Measurements from ENCODE around the gene PGC.

The PGC gene

DNA sequence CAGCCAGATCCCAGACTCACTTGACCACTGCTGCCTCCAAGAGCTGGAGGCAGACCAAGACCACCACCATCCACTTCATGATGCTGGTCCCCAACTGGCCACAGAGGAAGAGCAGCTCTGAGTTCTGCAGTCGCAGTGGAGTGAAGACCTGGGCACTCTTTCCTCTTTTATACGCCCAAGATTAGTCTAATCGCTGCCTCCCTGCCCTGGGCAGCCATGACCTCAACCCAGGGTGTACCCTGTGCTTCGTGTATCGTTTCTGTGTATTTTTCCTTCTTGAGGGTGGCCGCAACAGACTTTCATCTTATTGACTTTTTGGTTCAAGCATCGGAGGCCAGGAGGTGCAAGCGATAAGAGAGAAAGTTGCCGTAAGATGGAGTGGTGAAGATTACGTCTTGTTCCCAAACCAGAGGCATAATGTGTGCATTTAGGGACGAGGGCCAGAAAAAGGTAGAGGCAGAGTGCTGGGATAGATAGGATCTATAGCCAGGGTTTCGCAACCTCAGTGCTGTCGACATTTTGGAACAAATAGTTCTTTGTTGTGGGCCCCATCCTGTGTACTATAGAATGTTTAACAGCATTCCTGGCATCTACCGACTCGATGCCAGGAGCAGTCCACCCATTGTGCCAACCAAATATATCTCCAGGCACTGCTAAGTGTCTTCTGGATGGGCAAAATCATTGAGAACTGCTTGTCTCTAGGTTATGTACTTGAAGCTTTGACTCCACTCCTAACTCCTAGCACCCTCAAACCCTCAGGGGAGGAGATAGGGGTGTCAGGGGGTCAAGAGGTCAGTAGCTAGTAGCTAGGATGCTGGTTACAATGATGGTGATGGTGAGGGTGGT is at the start of gene PGC:
TSS of gene PGC (minus strand) at position 142 of the 846 bp plus-strand sequence. CDS start at position 79, 63 bp downstream.
- no peak for DNase-seq

DNA sequence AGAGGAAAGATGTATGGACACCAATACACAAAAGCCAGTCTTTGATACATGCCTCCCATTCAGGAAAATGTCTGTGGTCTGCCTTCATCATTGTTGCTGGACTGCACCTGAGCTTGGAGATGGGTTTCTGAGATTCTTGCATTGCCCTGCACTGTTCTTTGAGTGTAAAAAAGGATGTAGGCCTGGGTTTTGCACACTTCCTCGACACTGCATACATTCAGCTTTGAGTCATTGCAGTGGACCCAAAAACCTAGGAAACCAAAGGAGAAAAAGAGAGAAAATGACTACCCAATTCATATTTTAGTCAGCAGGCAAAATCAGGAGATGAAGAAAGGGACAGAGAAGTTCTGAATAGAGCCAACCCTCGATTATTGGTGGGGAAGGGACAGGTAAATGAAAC is 49.3 kb upstream of the PGC start:
- DNase-seq: no peak

GRCh38 chr6:41791984-41792383 is 44.8 kb upstream of the PGC start:
- no peak for DNase-seq

- DNase-seq: no peak
These were observed 44.1 kb upstream of the PGC start for GRCh38 chr6:41791305-41791704.

GRCh38 chr6:41790045-41790444 is 42.8 kb upstream of the PGC start:
- no peak for DNase-seq

- DNase-seq: no peak
These were observed 42.2 kb upstream of the PGC start for GRCh38 chr6:41789390-41789724.

- peak; percentile 96 for DNase-seq
These were observed 40.2 kb upstream of the PGC start, which contains the start of gene TOMM6 for GRCh38 chr6:41787219-41787917. Gene TOMM6 (plus strand): TSS chr6:41787694. CDS start chr6:41787698, 4 bp downstream.

- DNase-seq: peak; percentile 91
These were observed 39.4 kb upstream of the PGC start for GRCh38 chr6:41786451-41787218.

DNA sequence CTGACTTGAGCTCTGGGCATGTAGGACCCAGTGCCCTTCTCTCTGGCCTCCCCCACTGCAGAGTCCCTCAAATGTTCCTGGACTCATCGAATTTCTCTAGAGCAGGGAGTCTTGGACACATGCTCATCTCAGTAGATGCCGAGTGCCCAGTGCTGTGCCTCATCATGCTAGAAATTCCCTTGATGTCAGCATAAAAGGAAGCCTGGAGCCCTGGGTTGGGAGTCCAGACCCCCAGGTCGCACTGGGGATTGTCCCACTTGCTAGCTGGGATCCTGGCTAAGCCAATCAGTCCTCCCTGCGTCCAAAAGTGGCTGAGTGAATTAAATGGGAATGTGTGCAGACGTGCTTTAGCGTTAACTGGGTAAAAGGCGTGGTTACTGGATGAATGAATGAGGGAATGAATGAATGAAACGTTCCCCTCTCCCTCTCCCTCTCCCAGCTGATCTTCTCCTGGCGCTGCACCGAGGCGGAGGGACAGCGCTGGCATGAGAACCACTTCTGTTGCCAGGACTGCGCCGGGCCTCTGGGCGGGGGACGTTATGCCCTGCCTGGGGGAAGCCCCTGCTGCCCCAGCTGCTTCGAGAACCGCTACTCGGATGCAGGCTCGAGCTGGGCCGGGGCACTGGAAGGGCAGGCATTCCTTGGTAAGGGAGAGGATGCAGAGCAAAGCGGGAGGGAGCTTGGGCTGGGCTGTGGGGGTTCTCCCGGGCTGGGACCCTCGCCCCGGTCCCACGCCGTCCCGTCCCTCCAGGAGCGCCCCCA is 38.7 kb upstream of the PGC start:
- DNase-seq: peak; percentile 13

- no peak for DNase-seq
These were observed 38.1 kb upstream of the PGC start for GRCh38 chr6:41785254-41785653.

DNA sequence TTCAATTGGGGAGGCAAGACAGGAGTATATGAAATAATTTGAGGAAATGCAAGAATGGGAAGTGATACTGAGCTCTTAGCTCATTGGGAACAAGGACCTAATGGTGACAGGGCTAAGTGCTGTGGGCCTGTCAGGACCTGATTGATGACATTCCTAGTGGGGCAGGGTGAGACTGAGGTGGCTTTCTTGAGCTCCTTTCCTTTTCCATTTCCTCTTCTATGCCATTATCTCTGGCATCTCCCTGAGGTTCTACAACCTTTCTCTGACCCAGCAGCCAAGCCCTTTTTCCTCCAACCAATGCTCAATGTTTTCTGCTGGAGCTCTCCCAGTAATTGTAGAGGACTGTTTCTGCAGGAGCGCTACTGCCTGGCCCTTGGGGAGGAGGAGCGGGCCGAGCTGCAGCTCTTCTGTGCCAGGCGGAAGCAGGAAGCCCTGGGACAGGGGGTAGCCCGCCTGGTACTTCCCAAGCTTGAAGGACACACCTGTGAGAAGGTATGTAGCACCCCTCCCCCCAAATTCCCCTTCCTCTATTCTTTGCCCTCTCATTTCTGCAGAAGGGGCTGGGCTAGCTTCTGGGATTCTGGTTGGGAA is 37.5 kb upstream of the PGC start:
- no peak for DNase-seq

GRCh38 chr6:41783106-41783780 is 36.0 kb upstream of the PGC start:
- DNase-seq: no peak

DNA sequence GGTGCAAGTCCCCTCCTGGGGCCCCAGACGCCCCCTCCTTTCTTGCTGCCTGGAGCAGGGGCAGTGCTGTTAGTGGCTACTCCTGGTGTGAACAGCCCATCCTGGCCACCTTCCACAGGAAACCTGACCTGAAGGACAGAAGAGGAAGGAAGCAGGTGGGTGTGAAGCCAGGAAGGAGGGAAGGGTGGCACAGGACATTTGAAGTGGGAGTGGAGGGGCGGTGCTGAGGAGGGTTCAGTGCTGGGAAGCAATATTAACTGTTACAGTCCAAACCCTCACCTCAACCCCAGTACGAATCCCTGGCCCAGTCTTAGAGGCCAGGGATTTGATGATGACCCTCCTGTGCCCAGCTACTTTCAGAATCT is 34.2 kb upstream of the PGC start:
- DNase-seq: no peak

- DNase-seq: no peak
These were observed 33.6 kb upstream of the PGC start, which contains the start of gene PRICKLE4 for GRCh38 chr6:41780551-41781365. Gene PRICKLE4 (plus strand): TSS chr6:41780782. CDS start chr6:41783474, 2,692 bp downstream.

- peak; percentile 100 for DNase-seq
These were observed 32.8 kb upstream of the PGC start, which contains the start of gene FRS3 for GRCh38 chr6:41779788-41780550. Gene FRS3 (minus strand): TSS chr6:41779900. CDS start chr6:41776987, 2,913 bp downstream.

- DNase-seq: no peak
These were observed 32.1 kb upstream of the PGC start for GRCh38 chr6:41779336-41779735.

GRCh38 chr6:41778895-41779294 is 31.7 kb upstream of the PGC start:
- DNase-seq: no peak

DNA sequence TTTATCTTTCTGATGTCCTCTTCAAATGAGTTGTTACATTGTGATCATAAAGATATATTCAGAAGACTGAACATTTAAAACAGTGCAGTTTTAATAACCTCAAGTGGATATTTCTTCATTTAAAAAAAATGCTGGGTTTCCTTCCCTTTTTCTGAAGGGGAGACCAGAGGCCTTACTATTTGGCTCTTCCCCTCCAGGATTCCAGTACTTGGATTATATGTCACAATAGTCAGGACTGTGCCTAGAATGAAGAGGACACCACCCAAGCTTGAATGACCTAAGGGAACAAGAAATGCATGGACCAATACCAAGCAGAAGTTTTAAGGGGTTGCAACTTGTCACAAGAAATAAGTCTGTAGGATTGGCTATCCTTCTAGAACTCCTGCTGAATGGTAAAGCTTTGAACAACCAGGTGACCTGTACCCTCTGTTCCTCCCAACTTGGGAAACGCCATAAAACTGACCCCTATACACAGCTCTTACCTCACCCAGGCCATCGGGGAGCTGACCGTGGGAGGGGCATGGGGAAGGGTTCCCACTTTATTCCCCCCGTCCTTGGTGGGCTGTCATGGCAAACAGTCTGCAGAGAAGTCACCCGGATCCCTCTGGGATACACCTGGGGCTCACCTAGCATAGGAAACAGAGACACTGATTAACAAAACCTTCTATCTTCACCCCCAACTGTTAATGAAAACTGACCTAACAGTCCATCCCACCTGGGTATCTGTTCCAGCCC is 30.5 kb upstream of the PGC start:
- no peak for DNase-seq

GRCh38 chr6:41775293-41775882 is 28.2 kb upstream of the PGC start:
- DNase-seq: no peak
